MG63 (cell line): ENCODE results near the gene NBPF14. TPM values are rescaled to one million over a fixed set of nuclear protein-coding genes. Genes with fewer than 3 reads are reported as not detected.

Experiments used
- total RNA-seq: library from RNA; depleted of rRNA; stranded (reverse); fragments of >200 nt; shearing (Covaris generic); gene quantifications from 2 replicates; pipeline ENCODE4 v1.2.3, GENCODE V29; 2014; ENCODE audit warnings: low replicate concordance; rRNA removed

Gene NBPF14
- total RNA-seq, 1 experiment from 2014 or later: 18.1 TPM

Other genes starting within 250 kb of the NBPF14 start
- not detected in 2 replicates for gene PPIAL4G, start 112.7 kb downstream of the NBPF14 start, total RNA-seq
- 27.1 and 60.8 TPM in 2 replicates for gene NUDT4B, start 152.8 kb upstream of the NBPF14 start, total RNA-seq
- gene PDE4DIP, start 248.4 kb upstream of the NBPF14 start, total RNA-seq: 48.6 and 58.1 TPM in 2 replicates